OCI-LY7 (cell line): ENCODE data around the gene FBXL15. TPM values are rescaled to one million over a fixed set of nuclear protein-coding genes. Genes with fewer than 3 reads are reported as not detected.

Source experiments
- BruUV-seq: library from RNA; stranded (reverse); fragments of 400-500 nt; replicated peaks from 2 replicates; lab custom pipeline; 2021; lab: Mats Ljungman, UMichigan
- CTCF ChIA-PET: fragments of 300-600 bp; sonication (Branson Sonifier 250); formaldehyde crosslinking; loops from one replicate; lab custom pipeline; 2022; ENCODE audit warnings: antibody characterized with exemption; ENCODE audit not compliant: unreplicated experiment; lab: Charles Lee
- POLR2A ChIA-PET: fragments of 300-600 bp; sonication (Branson Sonifier 250); formaldehyde crosslinking; loops from one replicate; lab custom pipeline; 2022; ENCODE audit warnings: antibody characterized with exemption; lab: Charles Lee
- DNase-seq: peaks from one replicate; pipeline ENCODE4 v3.0.0-alpha.2; 2015; ENCODE audit warnings: low spot score
- H2AFZ ChIP-seq: fragments of 200-600 bp; sonication (generic), shearing (Covaris generic); 2 replicates; pipeline ENCODE4 v1.6.1; 2014; ENCODE audit warnings: mild to moderate bottlenecking, antibody characterized with exemption, low read length, moderate library complexity
- H3K27ac ChIP-seq: fragments of 200-600 bp; sonication (generic); 2 replicates; pipeline ENCODE4 v1.5.1; 2014; ENCODE audit warnings: mixed run types, low read depth, mild to moderate bottlenecking, moderate library complexity, low read length, inconsistent platforms; ENCODE audit not compliant: poor library complexity, severe bottlenecking
- H3K36me3 ChIP-seq: fragments of 200-600 bp; sonication (generic); 2 replicates; pipeline ENCODE4 v1.6.1; 2014; ENCODE audit warnings: mild to moderate bottlenecking, antibody characterized with exemption, low read length, moderate library complexity, mixed read lengths; ENCODE audit not compliant: insufficient read depth
- H3K4me1 ChIP-seq: fragments of 200-600 bp; sonication (generic); 2 replicates; pipeline ENCODE4 v1.5.1; 2014; ENCODE audit warnings: mild to moderate bottlenecking, low read length; ENCODE audit not compliant: insufficient read depth, poor library complexity, severe bottlenecking
- H3K4me2 ChIP-seq: fragments of 200-600 bp; sonication (generic); 2 replicates; pipeline ENCODE4 v1.6.1; 2014; ENCODE audit warnings: mild to moderate bottlenecking, low read length
- H3K4me3 ChIP-seq: fragments of 200-600 bp; sonication (generic); 2 replicates; pipeline ENCODE4 v1.5.1; 2014; ENCODE audit warnings: mild to moderate bottlenecking, low read depth, low read length; ENCODE audit not compliant: poor library complexity, severe bottlenecking
- H3K79me2 ChIP-seq: fragments of 200-600 bp; sonication (generic); 2 replicates; pipeline ENCODE4 v1.6.1; 2016; ENCODE audit warnings: low read depth, mild to moderate bottlenecking, low read length, moderate library complexity, mixed read lengths; ENCODE audit not compliant: insufficient read depth
- H3K9me2 ChIP-seq: fragments of 200-600 bp; sonication (generic); 2 replicates; pipeline ENCODE4 v1.6.1; 2016; ENCODE audit warnings: mild to moderate bottlenecking, low read length, mixed read lengths; ENCODE audit not compliant: insufficient read depth
- H3K9me3 ChIP-seq: fragments of 200-600 bp; sonication (generic); 2 replicates; pipeline ENCODE4 v1.6.1; 2014; ENCODE audit warnings: mild to moderate bottlenecking, mixed run types, low read length, mixed read lengths
- H4K20me1 ChIP-seq: fragments of 200-600 bp; sonication (generic); 2 replicates; pipeline ENCODE4 v1.6.1; 2014; ENCODE audit warnings: mild to moderate bottlenecking, antibody characterized with exemption, low read length, moderate library complexity, mixed read lengths; ENCODE audit not compliant: insufficient read depth
- EZH2phosphoT487 ChIP-seq: fragments of 200-600 bp; sonication (generic); IDR thresholded peaks from 2 replicates; pipeline ENCODE4 v1.6.1; 2018; ENCODE audit warnings: low read depth, borderline replicate concordance, mild to moderate bottlenecking, mixed run types, antibody characterized with exemption, low read length, moderate library complexity, mixed read lengths
- intact Hi-C: fragments of 100-400 bp; cut with micrococcal nuclease; formaldehyde crosslinking; loops from one replicate; pipeline ENCODE4 v1.10.0; 2022; ENCODE audit not compliant: unreplicated experiment
- total RNA-seq, 2 experiments: library from RNA; depleted of rRNA in 1 of 2; stranded (reverse); fragments of >200 nt in 1 of 2; shearing (Covaris generic) in 1 of 2; gene quantifications; 2 replicates each; pipeline ENCODE4 v1.2.3, GENCODE V29; 2014 to 2022
- TF ChIP-seq, protein P1 (sequence below): fragments of 200-600 bp; sonication (generic); conservative IDR thresholded peaks from 2 replicates; pipeline ENCODE4 v1.5.1; 2014; ENCODE audit warnings: mild to moderate bottlenecking, antibody characterized with exemption, low read length, moderate library complexity, mixed read lengths

Gene FBXL15
- total RNA-seq, 2 experiments from 2014 or later: 13.3 to 18.2 TPM

DNA sequence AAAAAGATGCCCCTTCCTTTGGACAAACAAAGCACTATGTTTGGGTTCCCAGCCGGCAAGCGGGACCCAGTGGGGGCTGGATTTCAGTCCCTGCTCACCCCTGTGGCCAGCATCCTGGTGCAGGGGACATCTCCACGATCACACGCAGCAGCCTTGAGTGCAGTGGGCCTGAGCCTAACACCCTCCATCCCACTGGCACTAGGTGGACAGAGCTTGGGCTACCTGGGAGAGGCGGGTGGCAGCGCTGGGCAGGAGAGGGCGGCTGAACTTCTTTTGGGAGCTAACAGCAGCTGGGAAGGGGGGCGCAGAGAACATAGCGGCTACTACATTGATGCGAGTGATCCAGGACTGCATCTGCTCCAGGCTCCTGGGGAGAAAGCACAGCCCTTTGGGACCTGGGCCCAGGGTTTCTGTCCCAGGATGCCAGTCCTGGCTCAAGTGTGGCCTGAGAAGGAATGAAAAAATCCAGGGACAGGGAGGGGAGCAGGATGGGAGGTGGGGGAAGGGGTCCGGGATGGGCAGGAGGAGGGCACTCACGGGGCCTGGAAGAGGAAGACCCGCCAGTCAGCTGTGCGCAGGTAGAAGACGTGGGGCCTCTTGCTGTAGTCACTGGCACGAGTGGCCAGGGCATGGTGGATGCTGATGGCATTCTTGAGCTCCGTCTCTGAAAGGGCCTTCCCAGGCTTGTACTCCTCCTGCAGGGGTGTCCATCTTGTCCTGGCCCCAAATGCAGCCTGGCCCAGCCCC is 16.1 kb upstream of the FBXL15 start:
- intact Hi-C loops: loop anchor here (1.0 kb wide), 1 partner anchor 175 kb away; no protein-coding TSS in a partner anchor
- Histone ChIP-seq H3K9me3 (no peaks in the 10 kb centered on the region), H3K36me3 (peaks cover 25% of the 10 kb centered on the region), H3K4me1 (peaks cover 5% of the 10 kb centered on the region), H3K27ac (no peak overlapping the region), H3K9me2 (no peaks in the 10 kb centered on the region), H3K79me2 (no peaks in the 10 kb centered on the region), H3K4me2 (no peak overlapping the region), H4K20me1 (peaks cover 1% of the 10 kb centered on the region; the same call in 1 of the 2 replicates), H2AFZ (no peak overlapping the region), H3K4me3 (no peak overlapping the region)
- ChIA-PET POLR2A (interaction anchor here (0.6 kb wide), 1 partner anchor 274 kb away, joined by 3 read pairs; no protein-coding TSS in a partner anchor), CTCF (interaction anchor here (0.6 kb wide), 1 partner anchor 68 kb away, joined by 4 read pairs; no protein-coding TSS in a partner anchor)
- TF ChIP-seq, protein P1, sequence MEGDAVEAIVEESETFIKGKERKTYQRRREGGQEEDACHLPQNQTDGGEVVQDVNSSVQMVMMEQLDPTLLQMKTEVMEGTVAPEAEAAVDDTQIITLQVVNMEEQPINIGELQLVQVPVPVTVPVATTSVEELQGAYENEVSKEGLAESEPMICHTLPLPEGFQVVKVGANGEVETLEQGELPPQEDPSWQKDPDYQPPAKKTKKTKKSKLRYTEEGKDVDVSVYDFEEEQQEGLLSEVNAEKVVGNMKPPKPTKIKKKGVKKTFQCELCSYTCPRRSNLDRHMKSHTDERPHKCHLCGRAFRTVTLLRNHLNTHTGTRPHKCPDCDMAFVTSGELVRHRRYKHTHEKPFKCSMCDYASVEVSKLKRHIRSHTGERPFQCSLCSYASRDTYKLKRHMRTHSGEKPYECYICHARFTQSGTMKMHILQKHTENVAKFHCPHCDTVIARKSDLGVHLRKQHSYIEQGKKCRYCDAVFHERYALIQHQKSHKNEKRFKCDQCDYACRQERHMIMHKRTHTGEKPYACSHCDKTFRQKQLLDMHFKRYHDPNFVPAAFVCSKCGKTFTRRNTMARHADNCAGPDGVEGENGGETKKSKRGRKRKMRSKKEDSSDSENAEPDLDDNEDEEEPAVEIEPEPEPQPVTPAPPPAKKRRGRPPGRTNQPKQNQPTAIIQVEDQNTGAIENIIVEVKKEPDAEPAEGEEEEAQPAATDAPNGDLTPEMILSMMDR: no peak
- TF ChIP-seq EZH2phosphoT487: no peak
- no TSS peak for BruUV-seq
- DNase-seq: no peak

DNA sequence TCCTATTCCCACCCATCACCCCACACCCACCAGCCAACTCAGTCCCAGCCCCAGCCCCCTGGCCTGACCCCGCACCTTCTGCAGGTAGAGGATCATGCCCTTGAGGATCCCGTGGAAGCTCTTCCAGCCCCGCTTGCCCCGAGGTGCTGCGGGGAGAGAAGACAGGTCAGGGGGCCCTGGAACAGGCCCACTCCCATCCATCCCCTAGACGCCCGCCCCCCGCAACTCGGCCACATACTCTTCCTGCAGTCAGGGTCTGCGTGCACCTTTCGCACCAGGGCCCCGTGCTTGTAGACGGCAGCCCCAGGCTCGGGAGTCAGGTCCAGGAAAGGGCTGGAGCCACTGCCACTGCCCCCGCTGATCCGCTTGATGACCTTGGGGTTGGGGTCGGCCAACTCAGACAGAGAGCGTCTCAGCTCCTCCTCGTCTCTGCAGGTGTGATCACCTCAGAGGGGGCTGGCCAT is 15.5 kb upstream of the FBXL15 start:
- no peak overlapping the region for H3K4me3 ChIP-seq
- CTCF ChIA-PET: no interaction called here
- POLR2A ChIA-PET: no interaction called here
- H3K9me3 ChIP-seq: no peaks in the 10 kb centered on the region
- DNase-seq: no peak
- no peaks in the 10 kb centered on the region for H3K9me2 ChIP-seq
- H2AFZ ChIP-seq: no peak overlapping the region
- no peaks in the 10 kb centered on the region for H3K79me2 ChIP-seq
- peaks cover 20% of the 10 kb centered on the region for H3K36me3 ChIP-seq
- H3K4me2 ChIP-seq: no peak overlapping the region
- peaks cover 5% of the 10 kb centered on the region; the same call in 1 of the 2 replicates for H4K20me1 ChIP-seq
- H3K27ac ChIP-seq: no peak overlapping the region
- no peaks in the 10 kb centered on the region for H3K4me1 ChIP-seq
- TF ChIP-seq EZH2phosphoT487: no peak
- TF ChIP-seq, protein P1: no peak
- intact Hi-C loops: no loop called here
- BruUV-seq: no TSS peak

GRCh38 chr10:102405632-102406031 is 15.0 kb upstream of the FBXL15 start:
- H3K79me2 ChIP-seq: no peaks in the 10 kb centered on the region
- no peak for TF ChIP-seq EZH2phosphoT487
- TF ChIP-seq, protein P1: no peak
- intact Hi-C loops: no loop called here
- no peak overlapping the region for H3K4me2 ChIP-seq
- no peaks in the 10 kb centered on the region for H3K9me2 ChIP-seq
- H3K27ac ChIP-seq: no peak overlapping the region
- no peak overlapping the region for H3K4me3 ChIP-seq
- peaks cover 5% of the 10 kb centered on the region; the same call in 1 of the 2 replicates for H4K20me1 ChIP-seq
- no TSS peak for BruUV-seq
- peaks cover 15% of the 10 kb centered on the region for H3K36me3 ChIP-seq
- H3K4me1 ChIP-seq: no peaks in the 10 kb centered on the region
- CTCF ChIA-PET: no interaction called here
- POLR2A ChIA-PET: no interaction called here
- H2AFZ ChIP-seq: no peak overlapping the region
- DNase-seq: no peak
- no peaks in the 10 kb centered on the region for H3K9me3 ChIP-seq
